OCI-LY7 (cell line): ENCODE measurements around the gene GLYR1. TPM values are rescaled to one million over a fixed set of nuclear protein-coding genes. Genes with fewer than 3 reads are reported as not detected.

Source experiments
- BruUV-seq: library from RNA; stranded (reverse); fragments of 400-500 nt; replicated peaks from 2 replicates; lab custom pipeline; 2021; lab: Mats Ljungman, UMichigan
- CTCF ChIA-PET: fragments of 300-600 bp; sonication (Branson Sonifier 250); formaldehyde crosslinking; loops from one replicate; lab custom pipeline; 2022; ENCODE audit warnings: antibody characterized with exemption; ENCODE audit not compliant: unreplicated experiment; lab: Charles Lee
- POLR2A ChIA-PET: fragments of 300-600 bp; sonication (Branson Sonifier 250); formaldehyde crosslinking; loops from one replicate; lab custom pipeline; 2022; ENCODE audit warnings: antibody characterized with exemption; lab: Charles Lee
- DNase-seq: peaks from one replicate; pipeline ENCODE4 v3.0.0-alpha.2; 2015; ENCODE audit warnings: low spot score
- H2AFZ ChIP-seq: fragments of 200-600 bp; sonication (generic), shearing (Covaris generic); 2 replicates; pipeline ENCODE4 v1.6.1; 2014; ENCODE audit warnings: mild to moderate bottlenecking, antibody characterized with exemption, low read length, moderate library complexity
- H3K27ac ChIP-seq: fragments of 200-600 bp; sonication (generic); 2 replicates; pipeline ENCODE4 v1.5.1; 2014; ENCODE audit warnings: mixed run types, low read depth, mild to moderate bottlenecking, moderate library complexity, low read length, inconsistent platforms; ENCODE audit not compliant: poor library complexity, severe bottlenecking
- H3K36me3 ChIP-seq: fragments of 200-600 bp; sonication (generic); 2 replicates; pipeline ENCODE4 v1.6.1; 2014; ENCODE audit warnings: mild to moderate bottlenecking, antibody characterized with exemption, low read length, moderate library complexity, mixed read lengths; ENCODE audit not compliant: insufficient read depth
- H3K4me1 ChIP-seq: fragments of 200-600 bp; sonication (generic); 2 replicates; pipeline ENCODE4 v1.5.1; 2014; ENCODE audit warnings: mild to moderate bottlenecking, low read length; ENCODE audit not compliant: insufficient read depth, poor library complexity, severe bottlenecking
- H3K4me2 ChIP-seq: fragments of 200-600 bp; sonication (generic); 2 replicates; pipeline ENCODE4 v1.6.1; 2014; ENCODE audit warnings: mild to moderate bottlenecking, low read length
- H3K4me3 ChIP-seq: fragments of 200-600 bp; sonication (generic); 2 replicates; pipeline ENCODE4 v1.5.1; 2014; ENCODE audit warnings: mild to moderate bottlenecking, low read depth, low read length; ENCODE audit not compliant: poor library complexity, severe bottlenecking
- H3K79me2 ChIP-seq: fragments of 200-600 bp; sonication (generic); 2 replicates; pipeline ENCODE4 v1.6.1; 2016; ENCODE audit warnings: low read depth, mild to moderate bottlenecking, low read length, moderate library complexity, mixed read lengths; ENCODE audit not compliant: insufficient read depth
- H3K9me2 ChIP-seq: fragments of 200-600 bp; sonication (generic); 2 replicates; pipeline ENCODE4 v1.6.1; 2016; ENCODE audit warnings: mild to moderate bottlenecking, low read length, mixed read lengths; ENCODE audit not compliant: insufficient read depth
- H3K9me3 ChIP-seq: fragments of 200-600 bp; sonication (generic); 2 replicates; pipeline ENCODE4 v1.6.1; 2014; ENCODE audit warnings: mild to moderate bottlenecking, mixed run types, low read length, mixed read lengths
- H4K20me1 ChIP-seq: fragments of 200-600 bp; sonication (generic); 2 replicates; pipeline ENCODE4 v1.6.1; 2014; ENCODE audit warnings: mild to moderate bottlenecking, antibody characterized with exemption, low read length, moderate library complexity, mixed read lengths; ENCODE audit not compliant: insufficient read depth
- EZH2phosphoT487 ChIP-seq: fragments of 200-600 bp; sonication (generic); IDR thresholded peaks from 2 replicates; pipeline ENCODE4 v1.6.1; 2018; ENCODE audit warnings: low read depth, borderline replicate concordance, mild to moderate bottlenecking, mixed run types, antibody characterized with exemption, low read length, moderate library complexity, mixed read lengths
- intact Hi-C: fragments of 100-400 bp; cut with micrococcal nuclease; formaldehyde crosslinking; loops from one replicate; pipeline ENCODE4 v1.10.0; 2022; ENCODE audit not compliant: unreplicated experiment
- total RNA-seq, 2 experiments: library from RNA; depleted of rRNA in 1 of 2; stranded (reverse); fragments of >200 nt in 1 of 2; shearing (Covaris generic) in 1 of 2; gene quantifications; 2 replicates each; pipeline ENCODE4 v1.2.3, GENCODE V29; 2014 to 2022
- TF ChIP-seq, protein P1 (sequence below): fragments of 200-600 bp; sonication (generic); conservative IDR thresholded peaks from 2 replicates; pipeline ENCODE4 v1.5.1; 2014; ENCODE audit warnings: mild to moderate bottlenecking, antibody characterized with exemption, low read length, moderate library complexity, mixed read lengths

Gene GLYR1
- total RNA-seq, 2 experiments from 2014 or later, result 48.4 to 113 TPM

DNA sequence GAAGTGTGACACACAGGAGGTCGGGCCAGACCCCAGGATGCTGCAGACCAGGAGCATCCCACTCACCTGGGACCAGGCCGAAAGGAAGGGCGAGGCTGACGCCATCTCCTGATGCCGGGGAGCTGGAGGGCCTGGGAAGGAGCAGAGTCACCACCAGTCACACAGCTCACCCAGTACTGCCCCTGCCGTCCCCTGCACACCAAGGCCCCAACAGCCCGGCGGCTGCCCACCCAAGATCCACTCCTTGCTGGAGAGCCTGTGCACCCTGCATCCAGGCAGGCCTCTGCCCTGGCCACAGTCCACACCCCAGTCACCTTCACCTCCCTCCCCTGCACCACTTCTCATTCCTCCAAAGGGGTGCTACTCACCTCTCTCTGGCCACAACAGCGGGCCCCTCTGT lies 84.9 kb downstream of the GLYR1 start:
- intact Hi-C loops, result loop anchor here (10.0 kb wide), 1 partner anchor 147 kb away; the partner anchor contains the start of gene UBALD1
- ChIA-PET CTCF (no interaction called here), POLR2A (no interaction called here)

DNA sequence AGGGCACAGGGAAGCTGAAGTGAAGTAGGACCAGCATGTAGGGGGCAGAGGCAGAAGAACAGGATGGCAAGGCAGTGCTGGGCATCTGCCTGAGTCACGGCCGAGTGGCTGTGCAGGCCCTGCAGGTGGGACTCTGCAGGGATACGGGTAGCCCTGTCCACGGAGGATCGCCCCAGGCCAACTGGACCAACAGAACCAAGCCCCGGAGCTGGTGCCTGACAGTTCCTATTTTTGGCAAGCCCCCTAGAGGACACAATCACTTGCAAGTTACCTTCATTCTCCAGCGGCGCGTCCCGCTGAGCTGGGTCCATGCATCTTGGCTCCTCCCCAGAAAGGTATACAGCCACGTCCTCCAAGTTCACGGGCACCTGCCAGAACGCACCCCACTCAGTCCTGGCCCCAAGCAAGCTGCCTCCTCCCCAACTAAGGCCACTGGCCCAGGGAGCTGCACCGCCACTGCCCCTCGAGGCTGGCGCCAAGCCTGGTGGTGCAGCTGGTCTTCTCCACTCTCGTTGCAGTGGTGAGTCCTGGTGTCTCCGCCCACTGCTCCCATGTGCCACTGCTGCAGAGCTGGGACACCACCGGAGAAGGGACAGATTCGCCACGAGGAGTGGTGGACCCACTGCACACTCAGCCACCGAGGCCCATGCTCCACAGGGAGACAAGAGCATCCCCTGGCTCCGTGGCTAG lies 86.7 kb downstream of the GLYR1 start:
- Histone ChIP-seq H3K4me2 (no peak overlapping the region), H4K20me1 (no peaks in the 10 kb centered on the region), H3K4me1 (peaks cover 6% of the 10 kb centered on the region), H2AFZ (no peak overlapping the region), H3K27ac (no peak overlapping the region), H3K4me3 (no peak overlapping the region), H3K79me2 (no peaks in the 10 kb centered on the region), H3K9me2 (no peaks in the 10 kb centered on the region), H3K9me3 (no peaks in the 10 kb centered on the region), H3K36me3 (peaks cover 81% of the 10 kb centered on the region)
- no peak for TF ChIP-seq EZH2phosphoT487
- TF ChIP-seq, protein P1, sequence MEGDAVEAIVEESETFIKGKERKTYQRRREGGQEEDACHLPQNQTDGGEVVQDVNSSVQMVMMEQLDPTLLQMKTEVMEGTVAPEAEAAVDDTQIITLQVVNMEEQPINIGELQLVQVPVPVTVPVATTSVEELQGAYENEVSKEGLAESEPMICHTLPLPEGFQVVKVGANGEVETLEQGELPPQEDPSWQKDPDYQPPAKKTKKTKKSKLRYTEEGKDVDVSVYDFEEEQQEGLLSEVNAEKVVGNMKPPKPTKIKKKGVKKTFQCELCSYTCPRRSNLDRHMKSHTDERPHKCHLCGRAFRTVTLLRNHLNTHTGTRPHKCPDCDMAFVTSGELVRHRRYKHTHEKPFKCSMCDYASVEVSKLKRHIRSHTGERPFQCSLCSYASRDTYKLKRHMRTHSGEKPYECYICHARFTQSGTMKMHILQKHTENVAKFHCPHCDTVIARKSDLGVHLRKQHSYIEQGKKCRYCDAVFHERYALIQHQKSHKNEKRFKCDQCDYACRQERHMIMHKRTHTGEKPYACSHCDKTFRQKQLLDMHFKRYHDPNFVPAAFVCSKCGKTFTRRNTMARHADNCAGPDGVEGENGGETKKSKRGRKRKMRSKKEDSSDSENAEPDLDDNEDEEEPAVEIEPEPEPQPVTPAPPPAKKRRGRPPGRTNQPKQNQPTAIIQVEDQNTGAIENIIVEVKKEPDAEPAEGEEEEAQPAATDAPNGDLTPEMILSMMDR, result no peak
- no peak for DNase-seq
- ChIA-PET POLR2A (interaction anchor here (1.1 kb wide), 1 partner anchor 8 kb away, joined by 3 read pairs; no protein-coding TSS in a partner anchor), CTCF (no interaction called here)
- no TSS peak for BruUV-seq
- intact Hi-C loops, result loop anchor here (10.0 kb wide), 1 partner anchor 146 kb away; the partner anchor contains the start of gene UBALD1

More for the DNA sequence above, 84.9 kb downstream of the GLYR1 start:
- BruUV-seq, result no TSS peak
- Histone ChIP-seq H2AFZ (no peak overlapping the region), H3K79me2 (peaks cover 12% of the 10 kb centered on the region; the same call in 1 of the 2 replicates), H3K4me2 (no peak overlapping the region), H3K36me3 (peaks cover 66% of the 10 kb centered on the region), H3K4me1 (peaks cover 16% of the 10 kb centered on the region), H4K20me1 (no peaks in the 10 kb centered on the region), H3K9me2 (no peaks in the 10 kb centered on the region), H3K27ac (no peak overlapping the region), H3K4me3 (no peak overlapping the region), H3K9me3 (no peaks in the 10 kb centered on the region)
- no peak for DNase-seq
- no peak for TF ChIP-seq EZH2phosphoT487
- TF ChIP-seq, protein P1, result no peak

DNA sequence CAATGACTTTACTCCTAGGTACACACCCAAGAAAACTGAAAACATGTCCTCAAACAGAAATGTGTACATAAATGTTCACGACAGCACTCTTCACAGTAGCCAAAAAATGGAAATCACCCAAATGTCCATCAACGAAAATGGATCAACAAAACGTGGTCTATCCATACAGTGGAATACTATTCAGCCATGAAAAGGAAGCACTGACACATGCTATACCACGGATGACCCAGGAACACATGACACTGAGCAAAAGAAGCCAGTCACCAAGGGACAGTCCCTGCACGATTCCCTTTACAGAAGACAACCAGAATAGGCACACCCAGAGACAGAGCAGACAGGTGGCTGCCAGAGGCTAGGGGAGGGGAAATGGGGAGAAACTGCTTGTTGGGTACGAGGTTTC lies 91.4 kb downstream of the GLYR1 start:
- Histone ChIP-seq H3K27ac (no peak overlapping the region), H2AFZ (no peak overlapping the region), H3K9me3 (no peaks in the 10 kb centered on the region), H3K36me3 (peaks cover 79% of the 10 kb centered on the region), H3K4me2 (no peak overlapping the region), H4K20me1 (no peaks in the 10 kb centered on the region), H3K4me3 (no peak overlapping the region), H3K79me2 (no peaks in the 10 kb centered on the region), H3K4me1 (no peaks in the 10 kb centered on the region), H3K9me2 (no peaks in the 10 kb centered on the region)
- POLR2A ChIA-PET, result no interaction called here
- CTCF ChIA-PET, result no interaction called here
- no TSS peak for BruUV-seq
- TF ChIP-seq, protein P1, result no peak
- no peak for TF ChIP-seq EZH2phosphoT487
- DNase-seq, result no peak
- intact Hi-C loops, result no loop called here
